WTC11 (cell line): ENCODE data around the gene CEBPB. TPM values are rescaled to one million over a fixed set of nuclear protein-coding genes. Genes with fewer than 3 reads are reported as not detected.

Experiments
- ATAC-seq: fragments of 200-7000 bp; cut with Tn5 transposase; 2 replicates; pipeline ENCODE4 v1.10.0; 2021; ENCODE audit warnings: mild to moderate bottlenecking, moderate library complexity
- CTCF ChIA-PET: fragments of 300-600 bp; sonication (Branson Sonifier 250); formaldehyde crosslinking; loops from one replicate; lab custom pipeline; 2021; ENCODE audit warnings: antibody characterized with exemption; lab: Charles Lee
- POLR2A ChIA-PET: fragments of 350-600 bp; sonication (Branson Sonifier 250); formaldehyde crosslinking; loops from one replicate; lab custom pipeline; 2021; ENCODE audit warnings: antibody characterized with exemption; lab: Charles Lee
- DNase-seq: peaks from one replicate; pipeline ENCODE4 v3.0.0; 2021; ENCODE audit warnings: low spot score
- H3K27ac Mint-ChIP-seq: 2 replicates; pipeline ENCODE4 v1.8.0; 2021; ENCODE audit warnings: mixed read lengths
- H3K27me3 Mint-ChIP-seq: 2 replicates; pipeline ENCODE4 v1.8.0; 2021; ENCODE audit warnings: low read depth, mild to moderate bottlenecking, moderate library complexity, mixed read lengths
- H3K36me3 Mint-ChIP-seq: 2 replicates; pipeline ENCODE4 v1.8.0; 2021; ENCODE audit warnings: mixed read lengths
- H3K4me1 Mint-ChIP-seq: 2 replicates; pipeline ENCODE4 v1.8.0; 2022; ENCODE audit warnings: mixed read lengths
- H3K4me3 Mint-ChIP-seq: 2 replicates; pipeline ENCODE4 v1.8.0; 2021; ENCODE audit warnings: mild to moderate bottlenecking, moderate library complexity, mixed read lengths
- H3K9me3 Mint-ChIP-seq: 2 replicates; pipeline ENCODE4 v1.8.0; 2021; ENCODE audit warnings: mixed read lengths
- ATF1 ChIP-seq: sonication (generic); formaldehyde crosslinking; IDR thresholded peaks from 2 replicates; pipeline ENCODE4 v1.8.1; 2023; ENCODE audit warnings: mild to moderate bottlenecking, moderate library complexity, missing genetic modification reagents
- CREM ChIP-seq: sonication (generic); formaldehyde crosslinking; IDR thresholded peaks from 2 replicates; pipeline ENCODE4 v1.8.1; 2022; ENCODE audit warnings: mild to moderate bottlenecking, missing genetic modification reagents, moderate library complexity
- ESRRA ChIP-seq: sonication (generic); formaldehyde crosslinking; IDR thresholded peaks from 2 replicates; pipeline ENCODE4 v1.8.1; 2022; ENCODE audit warnings: mild to moderate bottlenecking, missing genetic modification reagents, borderline replicate concordance
- GRHL2 ChIP-seq: fragments of 250-450 bp; sonication (Bioruptor Pico); IDR thresholded peaks from 2 replicates; pipeline ENCODE4 v1.8.0; 2022; ENCODE audit warnings: mild to moderate bottlenecking, moderate library complexity; ENCODE audit not compliant: insufficient replicate concordance, severe bottlenecking
- JUN ChIP-seq: sonication (generic); formaldehyde crosslinking; IDR thresholded peaks from 2 replicates; pipeline ENCODE4 v1.8.0; 2023; ENCODE audit warnings: mild to moderate bottlenecking, missing genetic modification reagents
- KAT7 ChIP-seq: sonication (generic); formaldehyde crosslinking; IDR thresholded peaks from 2 replicates; pipeline ENCODE4 v1.8.1; 2023; ENCODE audit warnings: missing genetic modification reagents, mild to moderate bottlenecking, borderline replicate concordance
- PRRX2 ChIP-seq: fragments of 250-450 bp; sonication (Bioruptor Pico); IDR thresholded peaks from 2 replicates; pipeline ENCODE4 v1.8.0; 2021; ENCODE audit warnings: mild to moderate bottlenecking
- SMAD3 ChIP-seq: sonication (generic); formaldehyde crosslinking; IDR thresholded peaks from 2 replicates; pipeline ENCODE4 v1.8.0; 2022; ENCODE audit warnings: missing genetic modification reagents, mild to moderate bottlenecking, borderline replicate concordance
- SMAD4 ChIP-seq: sonication (generic); formaldehyde crosslinking; IDR thresholded peaks from 2 replicates; pipeline ENCODE4 v1.8.0; 2022; ENCODE audit warnings: mild to moderate bottlenecking, missing genetic modification reagents
- SOX15 ChIP-seq: fragments of 250-450 bp; sonication (Bioruptor Pico); IDR thresholded peaks from 2 replicates; pipeline ENCODE4 v1.9.0; 2021; ENCODE audit warnings: mild to moderate bottlenecking
- SP1 ChIP-seq: sonication (generic); formaldehyde crosslinking; conservative IDR thresholded peaks from 2 replicates; pipeline ENCODE4 v1.8.1; 2022; ENCODE audit warnings: missing genetic modification reagents
- TEAD1 ChIP-seq: sonication (generic); formaldehyde crosslinking; IDR thresholded peaks from 2 replicates; pipeline ENCODE4 v1.8.0; 2022; ENCODE audit warnings: mild to moderate bottlenecking, missing genetic modification reagents
- ZNF219 ChIP-seq: sonication (generic); formaldehyde crosslinking; IDR thresholded peaks from 2 replicates; pipeline ENCODE4 v1.8.0; 2023; ENCODE audit warnings: missing genetic modification reagents, mild to moderate bottlenecking, borderline replicate concordance
- ZNF232 ChIP-seq: sonication (generic); formaldehyde crosslinking; IDR thresholded peaks from 2 replicates; pipeline ENCODE4 v1.8.0; 2022; ENCODE audit warnings: mild to moderate bottlenecking, missing genetic modification reagents
- ZNF263 ChIP-seq: sonication (generic); formaldehyde crosslinking; IDR thresholded peaks from 2 replicates; pipeline ENCODE4 v1.8.1; 2022; ENCODE audit warnings: low read depth, mild to moderate bottlenecking, moderate library complexity, missing genetic modification reagents
- total RNA-seq: library from RNA; stranded (reverse); gene quantifications from 3 replicates; pipeline ENCODE4 v1.2.3, GENCODE V29; 2021
- TF ChIP-seq, protein P1 (sequence below): sonication (generic); formaldehyde crosslinking; IDR thresholded peaks from 2 replicates; pipeline ENCODE4 v1.8.1; 2023; ENCODE audit warnings: mild to moderate bottlenecking, moderate library complexity, missing genetic modification reagents
- TF ChIP-seq, protein P2 (sequence below): sonication (generic); formaldehyde crosslinking; IDR thresholded peaks from 2 replicates; pipeline ENCODE4 v1.8.1; 2023; ENCODE audit warnings: mild to moderate bottlenecking, missing genetic modification reagents, moderate library complexity
- TF ChIP-seq, protein P3 (sequence below): sonication (generic); formaldehyde crosslinking; conservative IDR thresholded peaks from 2 replicates; pipeline ENCODE4 v1.8.1; 2022; ENCODE audit warnings: mild to moderate bottlenecking, missing genetic modification reagents
- TF ChIP-seq, protein P4 (sequence below): sonication (generic); formaldehyde crosslinking; IDR thresholded peaks from 2 replicates; pipeline ENCODE4 v1.8.0; 2022; ENCODE audit warnings: mild to moderate bottlenecking, missing genetic modification reagents
- TF ChIP-seq, protein P5 (sequence below): sonication (generic); formaldehyde crosslinking; IDR thresholded peaks from 2 replicates; pipeline ENCODE4 v1.8.0; 2022; ENCODE audit warnings: mild to moderate bottlenecking, missing genetic modification reagents
- TF ChIP-seq, protein P6 (sequence below): sonication (generic); formaldehyde crosslinking; IDR thresholded peaks from 2 replicates; pipeline ENCODE4 v1.8.0; 2023; ENCODE audit warnings: mild to moderate bottlenecking, missing genetic modification reagents
- TF ChIP-seq, protein P7 (sequence below): sonication (generic); formaldehyde crosslinking; IDR thresholded peaks from 2 replicates; pipeline ENCODE4 v1.8.0; 2023; ENCODE audit warnings: missing genetic modification reagents
- TF ChIP-seq, protein P8 (sequence below): fragments of 250-450 bp; sonication (Bioruptor Pico); IDR thresholded peaks from 2 replicates; pipeline ENCODE4 v1.9.0; 2021; ENCODE audit warnings: moderate library complexity, mild to moderate bottlenecking, inconsistent platforms, borderline replicate concordance

The CEBPB gene
- total RNA-seq, 1 experiment from 2014 or later: 29.1 TPM

DNA sequence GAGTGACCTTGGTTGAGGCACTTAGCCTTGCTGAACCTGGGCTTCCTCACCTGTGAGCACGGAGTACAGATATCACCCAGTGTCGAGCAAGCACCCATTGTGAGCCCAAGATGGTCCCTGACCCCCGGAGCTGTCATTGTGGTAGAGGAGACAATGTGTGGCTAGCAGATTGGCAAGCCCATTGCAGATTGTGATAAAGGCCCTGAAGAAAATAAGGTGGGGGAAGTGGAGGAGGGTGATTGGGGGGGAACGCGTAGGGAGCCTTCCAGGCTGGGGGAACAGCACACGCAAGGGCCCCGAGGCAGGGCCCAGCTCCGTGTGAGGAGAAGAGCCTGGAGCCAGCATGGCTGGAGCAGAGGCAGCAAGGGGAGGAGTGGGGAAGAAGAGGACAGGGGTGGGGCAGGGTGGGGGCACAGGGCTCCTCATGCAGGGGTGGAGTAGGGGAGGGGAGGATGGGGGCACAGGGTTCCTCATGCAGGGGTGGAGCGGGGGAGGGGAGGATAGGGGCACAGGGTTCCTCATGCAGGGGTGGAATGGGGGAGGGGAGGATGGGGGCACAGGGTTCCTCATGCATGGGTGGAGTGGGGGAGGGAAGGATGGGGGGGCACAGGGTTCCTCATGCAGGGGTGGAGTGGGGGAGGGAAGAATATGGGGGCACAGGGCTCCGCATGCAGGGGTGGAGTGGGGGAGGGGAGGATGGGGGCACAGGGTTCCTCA is 7.0 kb downstream of the CEBPB start:
- ChIA-PET CTCF (interaction anchor here (0.5 to 0.6 kb wide), 2 partner anchors 31 to 267 kb away, joined by 3 read pairs; no protein-coding TSS in a partner anchor), POLR2A (interaction anchor here (0.7 kb wide), 1 partner anchor 46 kb away, joined by 3 read pairs; no protein-coding TSS in a partner anchor)
- Mint-ChIP-seq H3K4me1 (peaks cover 47% of the 10 kb centered on the region), H3K4me3 (no peak overlapping the region), H3K27me3 (no peaks in the 10 kb centered on the region; the same call in none of the 2 replicates), H3K36me3 (peaks cover 8% of the 10 kb centered on the region), H3K27ac (no peak overlapping the region; the same call in 1 of the 2 replicates), H3K9me3 (peaks cover 12% of the 10 kb centered on the region)
- no peak for DNase-seq
- TF ChIP-seq, protein P1, sequence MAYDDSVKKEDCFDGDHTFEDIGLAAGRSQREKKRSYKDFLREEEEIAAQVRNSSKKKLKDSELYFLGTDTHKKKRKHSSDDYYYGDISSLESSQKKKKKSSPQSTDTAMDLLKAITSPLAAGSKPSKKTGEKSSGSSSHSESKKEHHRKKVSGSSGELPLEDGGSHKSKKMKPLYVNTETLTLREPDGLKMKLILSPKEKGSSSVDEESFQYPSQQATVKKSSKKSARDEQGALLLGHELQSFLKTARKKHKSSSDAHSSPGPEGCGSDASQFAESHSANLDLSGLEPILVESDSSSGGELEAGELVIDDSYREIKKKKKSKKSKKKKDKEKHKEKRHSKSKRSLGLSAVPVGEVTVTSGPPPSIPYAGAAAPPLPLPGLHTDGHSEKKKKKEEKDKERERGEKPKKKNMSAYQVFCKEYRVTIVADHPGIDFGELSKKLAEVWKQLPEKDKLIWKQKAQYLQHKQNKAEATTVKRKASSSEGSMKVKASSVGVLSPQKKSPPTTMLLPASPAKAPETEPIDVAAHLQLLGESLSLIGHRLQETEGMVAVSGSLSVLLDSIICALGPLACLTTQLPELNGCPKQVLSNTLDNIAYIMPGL (CRISPR knock-in tag): no peak
- no peak for TF ChIP-seq CREM (CRISPR knock-in tag)
- no peak for TF ChIP-seq GRHL2
- no peak for TF ChIP-seq TEAD1
- TF ChIP-seq, protein P2, sequence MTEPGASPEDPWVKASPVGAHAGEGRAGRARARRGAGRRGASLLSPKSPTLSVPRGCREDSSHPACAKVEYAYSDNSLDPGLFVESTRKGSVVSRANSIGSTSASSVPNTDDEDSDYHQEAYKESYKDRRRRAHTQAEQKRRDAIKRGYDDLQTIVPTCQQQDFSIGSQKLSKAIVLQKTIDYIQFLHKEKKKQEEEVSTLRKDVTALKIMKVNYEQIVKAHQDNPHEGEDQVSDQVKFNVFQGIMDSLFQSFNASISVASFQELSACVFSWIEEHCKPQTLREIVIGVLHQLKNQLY (CRISPR knock-in tag): no peak
- no peak for TF ChIP-seq ZNF263
- TF ChIP-seq, protein P3, sequence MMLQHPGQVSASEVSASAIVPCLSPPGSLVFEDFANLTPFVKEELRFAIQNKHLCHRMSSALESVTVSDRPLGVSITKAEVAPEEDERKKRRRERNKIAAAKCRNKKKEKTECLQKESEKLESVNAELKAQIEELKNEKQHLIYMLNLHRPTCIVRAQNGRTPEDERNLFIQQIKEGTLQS (CRISPR knock-in tag): no peak
- TF ChIP-seq, protein P4, sequence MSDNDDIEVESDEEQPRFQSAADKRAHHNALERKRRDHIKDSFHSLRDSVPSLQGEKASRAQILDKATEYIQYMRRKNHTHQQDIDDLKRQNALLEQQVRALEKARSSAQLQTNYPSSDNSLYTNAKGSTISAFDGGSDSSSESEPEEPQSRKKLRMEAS: no peak
- TF ChIP-seq ZNF219: no peak
- no peak for TF ChIP-seq JUN (CRISPR knock-in tag)
- TF ChIP-seq, protein P5, sequence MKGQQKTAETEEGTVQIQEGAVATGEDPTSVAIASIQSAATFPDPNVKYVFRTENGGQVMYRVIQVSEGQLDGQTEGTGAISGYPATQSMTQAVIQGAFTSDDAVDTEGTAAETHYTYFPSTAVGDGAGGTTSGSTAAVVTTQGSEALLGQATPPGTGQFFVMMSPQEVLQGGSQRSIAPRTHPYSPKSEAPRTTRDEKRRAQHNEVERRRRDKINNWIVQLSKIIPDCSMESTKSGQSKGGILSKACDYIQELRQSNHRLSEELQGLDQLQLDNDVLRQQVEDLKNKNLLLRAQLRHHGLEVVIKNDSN (CRISPR knock-in tag): no peak
- no peak for TF ChIP-seq SOX15
- no peak for TF ChIP-seq ATF1 (CRISPR knock-in tag)
- TF ChIP-seq SMAD4 (CRISPR knock-in tag): no peak
- TF ChIP-seq SP1 (CRISPR knock-in tag): no peak
- no peak for ATAC-seq

DNA sequence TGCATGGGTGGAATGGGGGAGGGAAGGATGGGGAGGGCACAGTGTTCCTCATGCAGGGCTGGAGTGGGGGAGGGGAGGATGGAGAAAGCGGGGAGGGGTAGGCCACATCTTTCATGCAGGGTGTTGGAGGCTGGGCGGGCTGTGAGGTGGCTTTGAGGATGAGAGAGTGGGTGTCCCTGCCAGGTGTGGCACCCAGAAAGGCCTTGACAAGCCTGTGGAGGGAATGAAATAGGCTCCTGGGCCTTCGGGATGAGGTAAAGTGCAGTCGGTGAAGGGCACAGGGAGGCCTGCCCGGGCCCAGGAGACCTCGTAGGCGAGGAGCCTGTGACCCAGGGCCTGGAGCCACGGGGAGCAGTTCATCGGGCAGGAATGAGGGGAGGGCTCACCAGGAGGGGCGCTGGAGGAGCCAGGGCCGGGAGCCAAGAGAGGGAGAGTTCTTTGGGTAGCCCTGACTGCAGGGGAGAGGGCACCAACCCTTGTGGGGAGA is 7.6 kb downstream of the CEBPB start:
- peak; percentile 43; the same call in 1 of the 2 replicates for ATAC-seq
- TF ChIP-seq, protein P5 (CRISPR knock-in tag): no peak
- TF ChIP-seq CREM (CRISPR knock-in tag) (no peak), KAT7 (CRISPR knock-in tag) (no peak), PRRX2 (no peak), ATF1 (CRISPR knock-in tag) (no peak), ESRRA (CRISPR knock-in tag) (no peak), SMAD4 (CRISPR knock-in tag) (no peak), ZNF232 (CRISPR knock-in tag) (no peak), SMAD3 (CRISPR knock-in tag) (no peak)
- TF ChIP-seq, protein P6, sequence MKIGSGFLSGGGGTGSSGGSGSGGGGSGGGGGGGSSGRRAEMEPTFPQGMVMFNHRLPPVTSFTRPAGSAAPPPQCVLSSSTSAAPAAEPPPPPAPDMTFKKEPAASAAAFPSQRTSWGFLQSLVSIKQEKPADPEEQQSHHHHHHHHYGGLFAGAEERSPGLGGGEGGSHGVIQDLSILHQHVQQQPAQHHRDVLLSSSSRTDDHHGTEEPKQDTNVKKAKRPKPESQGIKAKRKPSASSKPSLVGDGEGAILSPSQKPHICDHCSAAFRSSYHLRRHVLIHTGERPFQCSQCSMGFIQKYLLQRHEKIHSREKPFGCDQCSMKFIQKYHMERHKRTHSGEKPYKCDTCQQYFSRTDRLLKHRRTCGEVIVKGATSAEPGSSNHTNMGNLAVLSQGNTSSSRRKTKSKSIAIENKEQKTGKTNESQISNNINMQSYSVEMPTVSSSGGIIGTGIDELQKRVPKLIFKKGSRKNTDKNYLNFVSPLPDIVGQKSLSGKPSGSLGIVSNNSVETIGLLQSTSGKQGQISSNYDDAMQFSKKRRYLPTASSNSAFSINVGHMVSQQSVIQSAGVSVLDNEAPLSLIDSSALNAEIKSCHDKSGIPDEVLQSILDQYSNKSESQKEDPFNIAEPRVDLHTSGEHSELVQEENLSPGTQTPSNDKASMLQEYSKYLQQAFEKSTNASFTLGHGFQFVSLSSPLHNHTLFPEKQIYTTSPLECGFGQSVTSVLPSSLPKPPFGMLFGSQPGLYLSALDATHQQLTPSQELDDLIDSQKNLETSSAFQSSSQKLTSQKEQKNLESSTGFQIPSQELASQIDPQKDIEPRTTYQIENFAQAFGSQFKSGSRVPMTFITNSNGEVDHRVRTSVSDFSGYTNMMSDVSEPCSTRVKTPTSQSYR (CRISPR knock-in tag): no peak
- TF ChIP-seq, protein P7, sequence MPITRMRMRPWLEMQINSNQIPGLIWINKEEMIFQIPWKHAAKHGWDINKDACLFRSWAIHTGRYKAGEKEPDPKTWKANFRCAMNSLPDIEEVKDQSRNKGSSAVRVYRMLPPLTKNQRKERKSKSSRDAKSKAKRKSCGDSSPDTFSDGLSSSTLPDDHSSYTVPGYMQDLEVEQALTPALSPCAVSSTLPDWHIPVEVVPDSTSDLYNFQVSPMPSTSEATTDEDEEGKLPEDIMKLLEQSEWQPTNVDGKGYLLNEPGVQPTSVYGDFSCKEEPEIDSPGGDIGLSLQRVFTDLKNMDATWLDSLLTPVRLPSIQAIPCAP (CRISPR knock-in tag): no peak
- TF ChIP-seq, protein P8, sequence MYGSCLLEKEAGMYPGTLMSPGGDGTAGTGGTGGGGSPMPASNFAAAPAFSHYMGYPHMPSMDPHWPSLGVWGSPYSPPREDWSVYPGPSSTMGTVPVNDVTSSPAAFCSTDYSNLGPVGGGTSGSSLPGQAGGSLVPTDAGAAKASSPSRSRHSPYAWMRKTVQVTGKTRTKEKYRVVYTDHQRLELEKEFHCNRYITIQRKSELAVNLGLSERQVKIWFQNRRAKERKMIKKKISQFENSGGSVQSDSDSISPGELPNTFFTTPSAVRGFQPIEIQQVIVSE (CRISPR knock-in tag): no peak
- TF ChIP-seq, all 79 proteins: peak for 0
- H3K4me3 Mint-ChIP-seq: no peak overlapping the region
- H3K9me3 Mint-ChIP-seq: peaks cover 18% of the 10 kb centered on the region
- CTCF ChIA-PET: no interaction called here
- H3K36me3 Mint-ChIP-seq: peaks cover 8% of the 10 kb centered on the region
- peaks cover 41% of the 10 kb centered on the region for H3K4me1 Mint-ChIP-seq
- no peaks in the 10 kb centered on the region; the same call in none of the 2 replicates for H3K27me3 Mint-ChIP-seq
- POLR2A ChIA-PET: interaction anchor here (0.7 kb wide), 1 partner anchor 122 kb away, joined by 3 read pairs; no protein-coding TSS in a partner anchor
- no peak overlapping the region for H3K27ac Mint-ChIP-seq
- DNase-seq: peak; percentile 25
